Panc1 (cell line): Measurements from ENCODE around the gene APBB3.

Experiments
- POLR2AphosphoS5 ChIP-seq: IDR thresholded peaks from 2 replicates; pipeline ENCODE4 v1.6.1; 2012; ENCODE audit warnings: mild to moderate bottlenecking, low read depth, low read length, moderate library complexity
- TCF7L2 ChIP-seq: IDR thresholded peaks from 2 replicates; pipeline ENCODE4 v1.6.1; 2011; ENCODE audit warnings: mild to moderate bottlenecking, low read depth, low read length, inconsistent platforms
- TF ChIP-seq, protein P1 (sequence below): fragments of 450-650 bp; IDR thresholded peaks from 2 replicates; pipeline ENCODE4 v1.5.1; 2017; ENCODE audit warnings: mild to moderate bottlenecking

DNA sequence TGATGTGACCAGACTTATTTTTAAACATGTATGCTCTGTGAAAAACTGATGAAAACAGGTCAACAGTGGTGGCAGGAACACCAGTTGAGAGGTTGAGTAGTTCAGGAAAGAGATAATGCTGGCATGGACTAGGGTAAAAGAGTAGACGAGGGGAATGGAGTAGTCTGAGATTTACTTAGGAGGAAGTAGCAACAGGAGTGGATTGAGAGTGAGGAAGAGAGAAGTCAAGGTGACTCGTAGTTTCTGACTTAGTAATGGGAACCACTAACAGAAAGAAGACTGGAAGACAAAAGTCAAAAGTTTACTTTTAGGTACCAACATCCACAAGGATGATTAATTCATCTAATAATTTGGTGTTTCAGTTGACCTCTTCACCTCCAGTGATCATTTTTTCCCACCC lies 10.7 kb downstream of the APBB3 start:
- TF ChIP-seq, protein P1, sequence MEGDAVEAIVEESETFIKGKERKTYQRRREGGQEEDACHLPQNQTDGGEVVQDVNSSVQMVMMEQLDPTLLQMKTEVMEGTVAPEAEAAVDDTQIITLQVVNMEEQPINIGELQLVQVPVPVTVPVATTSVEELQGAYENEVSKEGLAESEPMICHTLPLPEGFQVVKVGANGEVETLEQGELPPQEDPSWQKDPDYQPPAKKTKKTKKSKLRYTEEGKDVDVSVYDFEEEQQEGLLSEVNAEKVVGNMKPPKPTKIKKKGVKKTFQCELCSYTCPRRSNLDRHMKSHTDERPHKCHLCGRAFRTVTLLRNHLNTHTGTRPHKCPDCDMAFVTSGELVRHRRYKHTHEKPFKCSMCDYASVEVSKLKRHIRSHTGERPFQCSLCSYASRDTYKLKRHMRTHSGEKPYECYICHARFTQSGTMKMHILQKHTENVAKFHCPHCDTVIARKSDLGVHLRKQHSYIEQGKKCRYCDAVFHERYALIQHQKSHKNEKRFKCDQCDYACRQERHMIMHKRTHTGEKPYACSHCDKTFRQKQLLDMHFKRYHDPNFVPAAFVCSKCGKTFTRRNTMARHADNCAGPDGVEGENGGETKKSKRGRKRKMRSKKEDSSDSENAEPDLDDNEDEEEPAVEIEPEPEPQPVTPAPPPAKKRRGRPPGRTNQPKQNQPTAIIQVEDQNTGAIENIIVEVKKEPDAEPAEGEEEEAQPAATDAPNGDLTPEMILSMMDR = no peak
- TF ChIP-seq POLR2AphosphoS5 = no peak
- TF ChIP-seq TCF7L2 = no peak
